Ovary (tissue), 9 donors: ENCODE measurements around the gene ABHD8. TPM values are rescaled to one million over a fixed set of nuclear protein-coding genes. Genes with fewer than 3 reads are reported as not detected.
"Not testable (repeated sequence)": the region's sequence is repeated elsewhere in the genome, so short reads cannot be mapped to it uniquely, and the experiment has no call there.

Experiments used
- DNase-seq, 5 donors: peaks; one replicate each; pipeline ENCODE4 v3.0.0-alpha.2; 2019 to 2020
- H3K27ac ChIP-seq, 2 donors: fragments of 200-600 bp; one replicate each; pipeline versions ENCODE4 v1.5.1 to v1.8.0; 2019 to 2022
- H3K27me3 ChIP-seq: fragments of 200-600 bp; one replicate; pipeline ENCODE4 v1.8.0; 2022
- H3K36me3 ChIP-seq: fragments of 200-600 bp; sonication (generic); one replicate; pipeline ENCODE4 v1.5.1; 2019
- H3K4me1 ChIP-seq: one replicate; pipeline ENCODE4 v1.8.1; 2013; ENCODE audit warnings: mild to moderate bottlenecking, moderate library complexity; ENCODE audit not compliant: insufficient read depth
- H3K4me3 ChIP-seq: fragments of 200-600 bp; sonication (generic); one replicate; pipeline ENCODE4 v1.5.1; 2017
- H3K9me3 ChIP-seq, 2 donors: fragments of 200-600 bp in 1 of 2; sonication (generic) in 1 of 2; one replicate each; pipeline versions ENCODE4 v1.5.1 to v1.8.1; 2013 to 2019; ENCODE audit warnings: mild to moderate bottlenecking in 1 of 2, moderate library complexity in 1 of 2
- CTCF ChIP-seq, 3 donors: fragments of 450-650 bp in 2 of 3; fragments of 200-600 bp in 1 of 3; IDR thresholded peaks; one replicate each; pipeline versions ENCODE4 v1.5.1 to v1.8.0; 2016 to 2022; ENCODE audit warnings: antibody characterized with exemption in 3 of 3, mild to moderate bottlenecking in 1 of 3
- EP300 ChIP-seq: sonication (generic); formaldehyde crosslinking; IDR thresholded peaks from one replicate; pipeline ENCODE4 v1.6.1; 2017; ENCODE audit warnings: antibody characterized with exemption
- POLR2A ChIP-seq: fragments of 450-650 bp; IDR thresholded peaks from one replicate; pipeline ENCODE4 v1.6.1; 2017; ENCODE audit warnings: antibody characterized with exemption, mild to moderate bottlenecking, moderate library complexity
- WGBS, 3 donors: extraction: QIAGEN DNeasy Blood & Tissue Kit in 1 of 3; methylation state at CpG; one replicate each; pipeline versions ENCODE4 v1.1.5 to v1.1.7; 2013 to 2017; 5-methylcytosine and 5-hydroxymethylcytosine counted together
- intact Hi-C, 4 donors: fragments of 100-400 bp; cut with DNase I; formaldehyde crosslinking; loops; one replicate each; pipeline versions ENCODE4 v1.11.0 to v1.15.1; 2022 to 2023
- polyA plus RNA-seq, 2 donors: library from polyadenylated mRNA; stranded (reverse); fragments of 200-250 nt in 1 of 2; fragments of 350-450 nt in 1 of 2; fragmentation: Illumina TruSeq in 1 of 2; extraction: RNeasy Lipid Tissue Mini Kit (QIAGEN cat#74804) in 1 of 2; gene quantifications; one replicate each; pipeline ENCODE4 v1.2.3, GENCODE V29; 2013 to 2014
- total RNA-seq, 7 donors: library from RNA; depleted of rRNA in 2 of 7; stranded (reverse); fragments of >200 nt in 2 of 7; fragmentation: NEBNext Ultra II Directional in 3 of 7; extraction: Animal tissue kit (Norgen Biotek cat#: 25700) in 3 of 7; gene quantifications; one replicate each; pipeline versions ENCODE4 v1.1.0 to v1.2.4, GENCODE V29; 2016 to 2023
- donor health status: DM: no; HTN: no; CAD: no; lungs with moderate emphysema.
- donor health status: DM: no; HTN: no; CAD: no.
- donor health status: Bipolar disorder and iron deficiency.
- donor health status: DM: yes; HTN: yes; CAD: no.
- donor health status: DM: no; HTN: no; CAD: no.
- donor health status: DM: yes; HTN: yes; CAD: no.

Gene ABHD8
- total and polyA plus RNA-seq, 9 donors: 0.55 to 25.1 (median 15.3) TPM

GRCh38 chr19:17296273-17296672 is 7.0 kb downstream of the ABHD8 start:
- Histone ChIP-seq H3K4me1 (peaks cover 2% of the 10 kb centered on the region), H3K4me3 (no peak overlapping the region), H3K9me3 (no peaks in the 10 kb centered on the region), H3K27ac (no peak overlapping the region), H3K36me3 (no peaks in the 10 kb centered on the region), H3K27me3 (no peaks in the 10 kb centered on the region)
- no peak for DNase-seq
- 54 to 70% (median 63%) methylated on average over 4 of the region's 4 CpGs for WGBS, 3 donors
- no peak for TF ChIP-seq EP300
- no peak for TF ChIP-seq POLR2A
- TF ChIP-seq CTCF (IDR thresholded peaks at IDR 0.05): no peak
- intact Hi-C loops: no loop called here

GRCh38 chr19:17295551-17295950 is 7.7 kb downstream of the ABHD8 start:
- WGBS, 3 donors: 87 to 92% (median 88%) methylated on average over 6 of the region's 6 CpGs
- H3K9me3 ChIP-seq, H3K27ac ChIP-seq, H3K27me3 ChIP-seq, H3K4me3 ChIP-seq, intact Hi-C loops, H3K4me1 ChIP-seq, H3K36me3 ChIP-seq, DNase-seq: not testable (repeated sequence)

GRCh38 chr19:17294051-17294891 is 9.0 kb downstream of the ABHD8 start:
- no peaks in the 10 kb centered on the region for H3K36me3 ChIP-seq
- WGBS, 3 donors: 77 to 81% (median 79%) methylated on average over 47 to 48 of the region's 48 CpGs
- TF ChIP-seq EP300 (no peak), POLR2A (no peak), CTCF (IDR thresholded peaks at IDR 0.05) (no peak)
- H3K27me3 ChIP-seq: no peaks in the 10 kb centered on the region
- H3K4me3 ChIP-seq: no peak overlapping the region
- H3K9me3 ChIP-seq: no peaks in the 10 kb centered on the region
- peak in 3 of 5 donors; percentile 57 to 66 (median 65) for DNase-seq
- H3K4me1 ChIP-seq: peaks cover 2% of the 10 kb centered on the region
- intact Hi-C loops: loop anchor here in 1 of 4 donors (5.0 kb wide), 1 partner anchor 53 kb away; no protein-coding TSS in a partner anchor
- H3K27ac ChIP-seq: no peak overlapping the region

- Histone ChIP-seq H3K27ac (no peak overlapping the region), H3K27me3 (no peaks in the 10 kb centered on the region), H3K4me1 (peaks cover 2% of the 10 kb centered on the region), H3K36me3 (no peaks in the 10 kb centered on the region), H3K9me3 (no peaks in the 10 kb centered on the region), H3K4me3 (no peak overlapping the region)
- no peak for TF ChIP-seq CTCF (IDR thresholded peaks at IDR 0.05)
- no peak for TF ChIP-seq EP300
- no peak for TF ChIP-seq POLR2A
- DNase-seq: no peak
- WGBS, 3 donors: 66 to 83% (median 73%) methylated on average over 14 of the region's 14 CpGs
- intact Hi-C loops: loop anchor here in 1 of 4 donors (2.0 to 5.0 kb wide), 2 partner anchors 54 to 97 kb away; no protein-coding TSS in a partner anchor
These were observed 9.6 kb downstream of the ABHD8 start for GRCh38 chr19:17293605-17294004.
